H9 (cell line): ENCODE results near the gene SFMBT2. TPM values are rescaled to one million over a fixed set of nuclear protein-coding genes. Genes with fewer than 3 reads are reported as not detected.

Experiments used
- DNase-seq: peaks from one replicate; pipeline ENCODE4 v3.0.0-alpha.2; 2017
- H2AFZ ChIP-seq: one replicate; pipeline ENCODE4 v1.6.1; 2013; ENCODE audit warnings: mild to moderate bottlenecking, low read length, control low read depth, moderate library complexity
- H2AK5ac ChIP-seq: 2 replicates; pipeline ENCODE4 v1.6.1; 2013; ENCODE audit warnings: low read length, control low read depth, mixed read lengths; ENCODE audit not compliant: insufficient read length
- H2BK120ac ChIP-seq: one replicate; pipeline ENCODE4 v1.6.1; 2013; ENCODE audit warnings: low read depth, mild to moderate bottlenecking, low read length, control low read depth, inconsistent platforms; ENCODE audit not compliant: poor library complexity, severe bottlenecking
- H2BK12ac ChIP-seq: 2 replicates; pipeline ENCODE4 v1.6.1; 2013; ENCODE audit warnings: low read length, control low read depth, mixed read lengths, low read depth; ENCODE audit not compliant: insufficient read length
- H2BK15ac ChIP-seq: 2 replicates; pipeline ENCODE4 v1.6.1; 2013; ENCODE audit warnings: low read depth, low read length, control low read depth
- H2BK20ac ChIP-seq: one replicate; pipeline ENCODE4 v1.6.1; 2013; ENCODE audit warnings: low read depth, mild to moderate bottlenecking, low read length, control low read depth, inconsistent platforms; ENCODE audit not compliant: poor library complexity, severe bottlenecking
- H2BK5ac ChIP-seq: 2 replicates; pipeline ENCODE4 v1.6.1; 2013; ENCODE audit warnings: low read length, control low read depth, mixed read lengths; ENCODE audit not compliant: insufficient read length
- H3K14ac ChIP-seq: 2 replicates; pipeline ENCODE4 v1.6.1; 2013; ENCODE audit warnings: low read length, control low read depth; ENCODE audit not compliant: insufficient read depth
- H3K18ac ChIP-seq: 2 replicates; pipeline ENCODE4 v1.6.1; 2013; ENCODE audit warnings: low read depth, mild to moderate bottlenecking, mixed read lengths, low read length, control low read depth; ENCODE audit not compliant: insufficient read length
- H3K23ac ChIP-seq: 2 replicates; pipeline ENCODE4 v1.6.1; 2013; ENCODE audit warnings: low read length, control low read depth, mixed read lengths, low read depth; ENCODE audit not compliant: insufficient read length
- H3K23me2 ChIP-seq: 2 replicates; pipeline ENCODE4 v1.6.1; 2013; ENCODE audit warnings: low read depth, mild to moderate bottlenecking, mixed read lengths, low read length, control low read depth; ENCODE audit not compliant: insufficient read length, poor library complexity, severe bottlenecking
- H3K27ac ChIP-seq: 2 replicates; pipeline ENCODE4 v1.5.1; 2013; ENCODE audit warnings: low read length, control low read depth, mixed read lengths, low read depth; ENCODE audit not compliant: insufficient read length
- H3K27me3 ChIP-seq: 2 replicates; pipeline ENCODE4 v1.6.1; 2013; ENCODE audit warnings: low read length, control low read depth, inconsistent platforms; ENCODE audit not compliant: insufficient read depth
- H3K4ac ChIP-seq: 2 replicates; pipeline ENCODE4 v1.6.1; 2013; ENCODE audit warnings: low read depth, mild to moderate bottlenecking, control low read depth, inconsistent platforms, low read length, moderate library complexity
- H3K4me1 ChIP-seq: 2 replicates; pipeline ENCODE4 v1.6.1; 2013; ENCODE audit warnings: low read length, control low read depth, inconsistent platforms; ENCODE audit not compliant: insufficient read depth
- H3K4me2 ChIP-seq: 2 replicates; pipeline ENCODE4 v1.6.1; 2013; ENCODE audit warnings: low read length, control low read depth, mixed read lengths; ENCODE audit not compliant: insufficient read length, insufficient read depth
- H3K56ac ChIP-seq: 2 replicates; pipeline ENCODE4 v1.6.1; 2013; ENCODE audit warnings: low read depth, mild to moderate bottlenecking, mixed read lengths, low read length, control low read depth; ENCODE audit not compliant: insufficient read length
- H3K79me1 ChIP-seq: 2 replicates; pipeline ENCODE4 v1.6.1; 2013; ENCODE audit warnings: low read depth, mild to moderate bottlenecking, moderate library complexity, low read length, control low read depth, inconsistent platforms; ENCODE audit not compliant: insufficient read depth, poor library complexity, severe bottlenecking
- H3K79me2 ChIP-seq: 2 replicates; pipeline ENCODE4 v1.6.1; 2013; ENCODE audit warnings: low read length, control low read depth, inconsistent platforms; ENCODE audit not compliant: insufficient read depth
- H3K9ac ChIP-seq: 2 replicates; pipeline ENCODE4 v1.6.1; 2013; ENCODE audit warnings: low read length, control low read depth, mixed read lengths; ENCODE audit not compliant: insufficient read length; ENCODE audit errors: extremely low read depth
- H3K9me3 ChIP-seq: one replicate; pipeline ENCODE4 v1.6.1; 2013; ENCODE audit warnings: low read depth, low read length, inconsistent platforms; ENCODE audit not compliant: control insufficient read depth
- H3T11ph ChIP-seq: one replicate; pipeline ENCODE4 v1.6.1; 2013; ENCODE audit warnings: mild to moderate bottlenecking, low read length, control low read depth, inconsistent platforms
- H4K20me1 ChIP-seq: one replicate; pipeline ENCODE4 v1.6.1; 2013; ENCODE audit not compliant: control insufficient read depth, insufficient read length, insufficient read depth
- H4K5ac ChIP-seq: 2 replicates; pipeline ENCODE4 v1.6.1; 2013; ENCODE audit warnings: low read depth, mild to moderate bottlenecking, mixed read lengths, low read length, control low read depth; ENCODE audit not compliant: insufficient read length
- H4K8ac ChIP-seq: replicated peaks from 2 replicates; pipeline ENCODE4 v1.6.1; 2013; ENCODE audit warnings: low read length, control low read depth, mixed read lengths, low read depth; ENCODE audit not compliant: insufficient read length
- H4K91ac ChIP-seq: 2 replicates; pipeline ENCODE4 v1.6.1; 2013; ENCODE audit warnings: low read depth, mild to moderate bottlenecking, moderate library complexity, mixed read lengths, low read length, control low read depth; ENCODE audit not compliant: insufficient read length
- H3K27ac Mint-ChIP-seq, 3 experiments: 2 replicates in 2 of 3; 3 replicates in 1 of 3; pipeline ENCODE4 v1.8.0; 2020 to 2021; ENCODE audit warnings: mixed read lengths in 3 of 3, mild to moderate bottlenecking in 1 of 3, moderate library complexity in 1 of 3
- H3K27me3 Mint-ChIP-seq: 2 replicates; pipeline ENCODE4 v1.8.0; 2021; ENCODE audit warnings: low read depth, mild to moderate bottlenecking, moderate library complexity, mixed read lengths
- H3K36me3 Mint-ChIP-seq, 3 experiments: 2 replicates in 2 of 3; 3 replicates in 1 of 3; pipeline ENCODE4 v1.8.0; 2020 to 2021; ENCODE audit warnings: low read depth in 3 of 3, mixed read lengths in 3 of 3; ENCODE audit not compliant: insufficient read depth in 1 of 3
- H3K4me1 Mint-ChIP-seq, 2 experiments: 2 replicates each; pipeline ENCODE4 v1.8.0; 2020; ENCODE audit warnings: mixed read lengths in 2 of 2
- H3K4me3 Mint-ChIP-seq, 2 experiments: 2 replicates in 1 of 2; 3 replicates in 1 of 2; pipeline ENCODE4 v1.8.0; 2020 to 2021; ENCODE audit warnings: mild to moderate bottlenecking in 2 of 2, mixed read lengths in 2 of 2, moderate library complexity in 1 of 2
- H3K9me3 Mint-ChIP-seq, 2 experiments: 2 replicates in 1 of 2; 3 replicates in 1 of 2; pipeline ENCODE4 v1.8.0; 2020; ENCODE audit warnings: mild to moderate bottlenecking in 2 of 2, mixed read lengths in 2 of 2, moderate library complexity in 1 of 2
- CTCF ChIP-seq: fragments of 200-600 bp; sonication (generic); conservative IDR thresholded peaks from 3 replicates; pipeline ENCODE4 v1.8.0; 2021; ENCODE audit warnings: antibody characterized with exemption, mild to moderate bottlenecking
- WGBS: extraction: QIAGEN DNeasy Blood & Tissue Kit; methylation state at CpG from one replicate; pipeline ENCODE4 v1.1.7; 2013; ENCODE audit warnings: missing lambda C conversion rate, low lambda C conversion rate, mixed read lengths; ENCODE audit not compliant: insufficient read length; ENCODE audit errors: extremely low coverage; 5-methylcytosine and 5-hydroxymethylcytosine counted together
- total RNA-seq: library from RNA; stranded (reverse); gene quantifications from 2 replicates; pipeline ENCODE4 v1.2.1, GENCODE V29; 2021

The SFMBT2 gene
- total RNA-seq, 1 experiment from 2014 or later, result 5.3 TPM

GRCh38 chr10:7150349-7150748 is 260.5 kb downstream of the SFMBT2 start:
- Histone ChIP-seq H3K4ac (no peak overlapping the region), H3K79me1 (no peaks in the 10 kb centered on the region), H2AK5ac (no peak overlapping the region), H3K14ac (no peak overlapping the region), H4K5ac (no peak overlapping the region), H2BK5ac (no peak overlapping the region), H4K20me1 (no peaks in the 10 kb centered on the region), H3K79me2 (no peaks in the 10 kb centered on the region), H3K56ac (no peak overlapping the region), H2BK15ac (no peak overlapping the region), H2AFZ (no peak overlapping the region), H3K9me3 (no peaks in the 10 kb centered on the region), H4K8ac (no peak overlapping the region), H3K18ac (no peak overlapping the region), H3K23me2 (no peaks in the 10 kb centered on the region), H2BK20ac (no peak overlapping the region), H3T11ph (no peak overlapping the region), H4K91ac (no peak overlapping the region), H3K4me2 (no peak overlapping the region), H2BK120ac (no peak overlapping the region), H3K9ac (no peak overlapping the region), H3K23ac (no peak overlapping the region), H3K27ac (no peak overlapping the region), H2BK12ac (no peak overlapping the region), H3K4me1 (no peaks in the 10 kb centered on the region), H3K27me3 (no peaks in the 10 kb centered on the region)
- peaks cover 0 to 3% of the 10 kb centered on the region in 2 experiments; a peak in 2 of 4 replicates for H3K4me1 Mint-ChIP-seq
- no peak overlapping the region for H3K27ac Mint-ChIP-seq
- no peak for TF ChIP-seq CTCF
- no CpG with 5 or more reads among the region's 4 CpGs for WGBS
- no peaks in the 10 kb centered on the region for H3K36me3 Mint-ChIP-seq
- H3K27me3 Mint-ChIP-seq, result peaks cover 4% of the 10 kb centered on the region
- DNase-seq, result no peak
- no peaks in the 10 kb centered on the region for H3K9me3 Mint-ChIP-seq
- no peak overlapping the region for H3K4me3 Mint-ChIP-seq
